Osteocyte (in vitro differentiated cells): Measurements from ENCODE around the gene SLC8A1. TPM values are rescaled to one million over a fixed set of nuclear protein-coding genes. Genes with fewer than 3 reads are reported as not detected.

Experiments
- DNase-seq: peaks from one replicate; pipeline ENCODE4 v3.0.0; 2021; ENCODE audit warnings: mixed read lengths; ENCODE audit not compliant: unreplicated experiment; ENCODE audit errors: extremely low spot score
- H3K27ac Mint-ChIP-seq: one replicate; pipeline ENCODE4 v1.8.0; 2021; ENCODE audit warnings: mild to moderate bottlenecking, mixed read lengths; ENCODE audit not compliant: unreplicated experiment
- H3K27me3 Mint-ChIP-seq: one replicate; pipeline ENCODE4 v1.8.0; 2021; ENCODE audit warnings: mixed read lengths; ENCODE audit not compliant: unreplicated experiment
- H3K36me3 Mint-ChIP-seq: one replicate; pipeline ENCODE4 v1.8.0; 2021; ENCODE audit warnings: mixed read lengths; ENCODE audit not compliant: unreplicated experiment
- H3K4me1 Mint-ChIP-seq: one replicate; pipeline ENCODE4 v1.8.0; 2021; ENCODE audit warnings: mixed read lengths; ENCODE audit not compliant: unreplicated experiment
- H3K4me3 Mint-ChIP-seq: one replicate; pipeline ENCODE4 v1.8.0; 2021; ENCODE audit warnings: mild to moderate bottlenecking, moderate library complexity, mixed read lengths; ENCODE audit not compliant: unreplicated experiment
- H3K9me3 Mint-ChIP-seq: one replicate; pipeline ENCODE4 v1.8.0; 2021; ENCODE audit warnings: mixed read lengths; ENCODE audit not compliant: unreplicated experiment
- CTCF ChIP-seq: fragments of 200-600 bp; sonication (generic); IDR thresholded peaks from 2 replicates; pipeline ENCODE4 v1.5.0; 2021; ENCODE audit warnings: antibody characterized with exemption, mild to moderate bottlenecking, moderate library complexity
- total RNA-seq: library from RNA; stranded (reverse); gene quantifications from 2 replicates; pipeline ENCODE4 v1.2.1, GENCODE V29; 2021

The SLC8A1 gene
- total RNA-seq, 1 donor from 2014 or later, result 17.3 TPM

GRCh38 chr2:40330096-40330495 lies 121.8 kb downstream of the SLC8A1 start:
- no peaks in the 10 kb centered on the region for H3K36me3 Mint-ChIP-seq
- DNase-seq, result no peak
- no peak overlapping the region for H3K4me3 Mint-ChIP-seq
- no peaks in the 10 kb centered on the region for H3K9me3 Mint-ChIP-seq
- no peak for TF ChIP-seq CTCF
- no peaks in the 10 kb centered on the region for H3K27me3 Mint-ChIP-seq
- peaks cover 14% of the 10 kb centered on the region for H3K4me1 Mint-ChIP-seq
- no peak overlapping the region for H3K27ac Mint-ChIP-seq

GRCh38 chr2:40329739-40330030 lies 122.2 kb downstream of the SLC8A1 start:
- H3K9me3 Mint-ChIP-seq, result no peaks in the 10 kb centered on the region
- no peak for TF ChIP-seq CTCF
- no peak for DNase-seq
- no peak overlapping the region for H3K4me3 Mint-ChIP-seq
- H3K27ac Mint-ChIP-seq, result no peak overlapping the region
- H3K27me3 Mint-ChIP-seq, result no peaks in the 10 kb centered on the region
- peaks cover 18% of the 10 kb centered on the region for H3K4me1 Mint-ChIP-seq
- H3K36me3 Mint-ChIP-seq, result no peaks in the 10 kb centered on the region

- Mint-ChIP-seq H3K4me1 (peaks cover 4% of the 10 kb centered on the region), H3K27me3 (no peaks in the 10 kb centered on the region), H3K4me3 (no peak overlapping the region), H3K9me3 (no peaks in the 10 kb centered on the region), H3K36me3 (no peaks in the 10 kb centered on the region), H3K27ac (no peak overlapping the region)
- no peak for DNase-seq
- TF ChIP-seq CTCF, result no peak
These were observed 126.8 kb downstream of the SLC8A1 start for GRCh38 chr2:40325116-40325515.

GRCh38 chr2:40324656-40325055 lies 127.2 kb downstream of the SLC8A1 start:
- Mint-ChIP-seq H3K36me3 (no peaks in the 10 kb centered on the region), H3K4me3 (no peak overlapping the region)
- DNase-seq, result no peak

GRCh38 chr2:40321822-40322221 lies 130.1 kb downstream of the SLC8A1 start:
- Mint-ChIP-seq H3K27ac (no peak overlapping the region), H3K27me3 (no peaks in the 10 kb centered on the region), H3K9me3 (no peaks in the 10 kb centered on the region), H3K4me3 (no peak overlapping the region), H3K36me3 (no peaks in the 10 kb centered on the region), H3K4me1 (peaks cover 12% of the 10 kb centered on the region)
- no peak for DNase-seq
- TF ChIP-seq CTCF, result no peak

More at GRCh38 chr2:40324656-40325055, 127.2 kb downstream of the SLC8A1 start:
- Mint-ChIP-seq H3K27me3 (no peaks in the 10 kb centered on the region), H3K4me1 (peaks cover 4% of the 10 kb centered on the region), H3K9me3 (no peaks in the 10 kb centered on the region), H3K27ac (no peak overlapping the region)
- TF ChIP-seq CTCF, result no peak
